Activated B cell treated with CpG ODN at 0.5 μM for 24 hours (primary cell): ENCODE measurements around the gene KIRREL3. TPM values are rescaled to one million over a fixed set of nuclear protein-coding genes. Genes with fewer than 3 reads are reported as not detected.

Experiments
- ATAC-seq: fragments of 200-7000 bp; cut with Tn5 transposase; one replicate; pipeline ENCODE4 v1.10.0; 2021; ENCODE audit warnings: low read depth, mild to moderate bottlenecking, moderate library complexity
- CTCF ChIA-PET: fragments of 350-600 bp; sonication (Branson Sonifier 250); formaldehyde crosslinking; loops from one replicate; lab custom pipeline; 2021; ENCODE audit warnings: antibody characterized with exemption; lab: Charles Lee
- POLR2A ChIA-PET: fragments of 350-600 bp; sonication (Branson Sonifier 250); formaldehyde crosslinking; loops from one replicate; lab custom pipeline; 2021; ENCODE audit warnings: antibody characterized with exemption; lab: Charles Lee
- DNase-seq: peaks from one replicate; pipeline ENCODE4 v3.0.0; 2022
- H3K27ac Mint-ChIP-seq: one replicate; pipeline ENCODE4 v1.8.0; 2020; ENCODE audit warnings: mixed read lengths
- H3K27me3 Mint-ChIP-seq: one replicate; pipeline ENCODE4 v1.8.0; 2021; ENCODE audit warnings: mixed read lengths
- H3K36me3 Mint-ChIP-seq: one replicate; pipeline ENCODE4 v1.8.0; 2021; ENCODE audit warnings: low read depth, mixed read lengths
- H3K4me1 Mint-ChIP-seq: one replicate; pipeline ENCODE4 v1.8.0; 2021; ENCODE audit warnings: mixed read lengths
- H3K4me3 Mint-ChIP-seq: one replicate; pipeline ENCODE4 v1.8.0; 2020; ENCODE audit warnings: mild to moderate bottlenecking, mixed read lengths
- H3K9me3 Mint-ChIP-seq: one replicate; pipeline ENCODE4 v1.8.0; 2020; ENCODE audit warnings: mixed read lengths
- intact Hi-C: fragments of 100-400 bp; cut with micrococcal nuclease; formaldehyde crosslinking; loops from one replicate; pipeline ENCODE4 v1.15.1; 2024
- total RNA-seq: library from RNA; stranded (reverse); gene quantifications from 2 replicates; pipeline ENCODE4 v1.2.3, GENCODE V29; 2022
- TF ChIP-seq, protein P1 (sequence below): fragments of 200-600 bp; IDR thresholded peaks from one replicate; pipeline ENCODE4 v1.8.0; 2022; ENCODE audit warnings: antibody characterized with exemption, mild to moderate bottlenecking

Gene KIRREL3
- total RNA-seq, 1 donor from 2014 or later, result not detected

DNA sequence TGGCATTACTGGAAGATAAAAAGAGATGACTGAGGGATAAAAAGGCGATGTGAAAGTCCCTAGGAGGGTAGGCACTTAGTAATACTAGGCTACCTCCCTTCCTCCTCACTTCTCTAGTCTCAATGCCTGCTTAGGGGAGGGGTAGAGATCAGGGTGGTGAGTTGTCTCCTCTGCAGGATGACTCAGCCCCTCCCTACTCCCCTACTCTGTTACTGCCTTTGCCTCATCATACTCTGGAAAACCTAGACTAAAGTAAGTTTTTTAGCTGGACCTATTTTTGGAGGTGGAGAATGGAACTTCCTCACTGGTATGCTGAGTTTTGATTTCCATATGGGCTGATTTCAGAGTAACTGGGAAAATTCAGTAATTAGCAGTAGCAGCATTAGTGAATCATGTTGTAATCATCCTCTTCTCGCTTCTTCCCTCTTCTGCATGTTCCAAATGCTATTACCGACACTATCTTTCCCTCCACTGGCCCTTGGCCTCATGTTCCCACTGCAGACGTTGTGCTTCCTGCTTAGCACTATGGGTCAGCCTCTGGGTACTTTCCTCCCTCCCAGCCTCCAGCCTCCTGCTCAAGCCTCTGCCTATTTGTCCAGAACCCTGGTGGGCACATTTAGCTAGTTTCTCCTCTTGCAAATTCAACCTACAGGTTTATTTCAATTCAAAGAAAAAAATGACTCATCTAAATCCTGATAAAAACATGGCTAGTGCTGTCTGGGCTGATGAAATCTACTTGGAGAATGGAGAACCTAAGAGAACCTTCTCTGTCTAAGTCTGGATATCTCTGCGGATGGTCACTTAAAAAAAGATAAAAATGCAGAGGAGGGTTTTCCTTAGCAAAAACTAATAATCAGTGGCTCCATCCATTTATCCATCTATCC is 363.4 kb downstream of the KIRREL3 start:
- Mint-ChIP-seq H3K9me3 (no peaks in the 10 kb centered on the region), H3K36me3 (no peaks in the 10 kb centered on the region), H3K4me1 (no peaks in the 10 kb centered on the region), H3K27me3 (peaks cover 10% of the 10 kb centered on the region), H3K4me3 (no peak overlapping the region), H3K27ac (no peak overlapping the region)
- POLR2A ChIA-PET, result no interaction called here
- DNase-seq, result no peak
- no peak for ATAC-seq
- intact Hi-C loops, result no loop called here
- TF ChIP-seq, protein P1, sequence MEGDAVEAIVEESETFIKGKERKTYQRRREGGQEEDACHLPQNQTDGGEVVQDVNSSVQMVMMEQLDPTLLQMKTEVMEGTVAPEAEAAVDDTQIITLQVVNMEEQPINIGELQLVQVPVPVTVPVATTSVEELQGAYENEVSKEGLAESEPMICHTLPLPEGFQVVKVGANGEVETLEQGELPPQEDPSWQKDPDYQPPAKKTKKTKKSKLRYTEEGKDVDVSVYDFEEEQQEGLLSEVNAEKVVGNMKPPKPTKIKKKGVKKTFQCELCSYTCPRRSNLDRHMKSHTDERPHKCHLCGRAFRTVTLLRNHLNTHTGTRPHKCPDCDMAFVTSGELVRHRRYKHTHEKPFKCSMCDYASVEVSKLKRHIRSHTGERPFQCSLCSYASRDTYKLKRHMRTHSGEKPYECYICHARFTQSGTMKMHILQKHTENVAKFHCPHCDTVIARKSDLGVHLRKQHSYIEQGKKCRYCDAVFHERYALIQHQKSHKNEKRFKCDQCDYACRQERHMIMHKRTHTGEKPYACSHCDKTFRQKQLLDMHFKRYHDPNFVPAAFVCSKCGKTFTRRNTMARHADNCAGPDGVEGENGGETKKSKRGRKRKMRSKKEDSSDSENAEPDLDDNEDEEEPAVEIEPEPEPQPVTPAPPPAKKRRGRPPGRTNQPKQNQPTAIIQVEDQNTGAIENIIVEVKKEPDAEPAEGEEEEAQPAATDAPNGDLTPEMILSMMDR, result no peak
- CTCF ChIA-PET, result no interaction called here

DNA sequence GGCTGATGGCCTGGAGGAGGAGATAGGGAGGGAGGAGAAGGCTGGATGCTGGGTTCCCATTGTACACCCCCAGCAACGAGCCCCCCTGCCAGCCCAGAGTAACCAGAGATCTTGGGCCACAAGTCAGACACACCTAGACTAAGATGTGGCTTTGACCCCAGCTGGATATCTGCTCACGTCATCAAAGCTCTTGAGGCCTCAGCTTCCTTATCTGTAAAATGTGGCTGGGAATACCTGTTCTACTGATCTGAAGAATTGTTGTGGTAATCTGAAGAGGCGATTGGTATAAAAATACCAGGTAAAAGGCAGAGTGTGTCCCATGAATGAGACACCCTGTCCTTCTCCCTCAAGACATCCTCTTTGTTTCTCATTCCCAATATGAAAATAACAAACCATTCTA is 365.1 kb downstream of the KIRREL3 start:
- no peak overlapping the region for H3K27ac Mint-ChIP-seq
- no peaks in the 10 kb centered on the region for H3K4me1 Mint-ChIP-seq
- POLR2A ChIA-PET, result no interaction called here
- no peaks in the 10 kb centered on the region for H3K9me3 Mint-ChIP-seq
- H3K4me3 Mint-ChIP-seq, result no peak overlapping the region
- no peak for DNase-seq
- TF ChIP-seq, protein P1, result no peak
- intact Hi-C loops, result no loop called here
- CTCF ChIA-PET, result no interaction called here
- ATAC-seq, result no peak
- H3K27me3 Mint-ChIP-seq, result peaks cover 10% of the 10 kb centered on the region
- H3K36me3 Mint-ChIP-seq, result no peaks in the 10 kb centered on the region

DNA sequence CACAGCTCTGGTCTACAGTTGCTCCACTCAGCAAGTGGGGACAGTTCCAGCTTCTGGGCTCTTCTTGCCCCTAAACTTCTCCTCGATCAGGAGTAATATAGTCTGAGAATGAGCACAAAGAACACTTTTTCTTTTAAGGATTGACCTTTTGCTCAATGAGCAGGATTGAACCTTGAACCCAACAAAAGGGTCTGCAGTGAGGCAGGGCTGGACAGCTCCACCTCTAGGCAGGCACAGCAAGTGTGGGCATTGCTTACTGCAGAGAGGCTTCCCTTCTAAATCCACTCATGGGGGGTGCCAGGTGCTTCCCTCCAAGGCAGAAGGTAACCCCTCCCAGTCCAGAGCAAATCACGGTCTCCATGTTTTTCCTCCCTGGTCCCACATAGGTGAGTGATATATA is 365.6 kb downstream of the KIRREL3 start:
- no peaks in the 10 kb centered on the region for H3K9me3 Mint-ChIP-seq
- TF ChIP-seq, protein P1, result no peak
- no peak overlapping the region for H3K27ac Mint-ChIP-seq
- H3K36me3 Mint-ChIP-seq, result no peaks in the 10 kb centered on the region
- no peak for ATAC-seq
- ChIA-PET POLR2A (no interaction called here), CTCF (no interaction called here)
- no peak for DNase-seq
- no peak overlapping the region for H3K4me3 Mint-ChIP-seq
- H3K27me3 Mint-ChIP-seq, result peaks cover 6% of the 10 kb centered on the region
- H3K4me1 Mint-ChIP-seq, result no peaks in the 10 kb centered on the region
- intact Hi-C loops, result no loop called here

DNA sequence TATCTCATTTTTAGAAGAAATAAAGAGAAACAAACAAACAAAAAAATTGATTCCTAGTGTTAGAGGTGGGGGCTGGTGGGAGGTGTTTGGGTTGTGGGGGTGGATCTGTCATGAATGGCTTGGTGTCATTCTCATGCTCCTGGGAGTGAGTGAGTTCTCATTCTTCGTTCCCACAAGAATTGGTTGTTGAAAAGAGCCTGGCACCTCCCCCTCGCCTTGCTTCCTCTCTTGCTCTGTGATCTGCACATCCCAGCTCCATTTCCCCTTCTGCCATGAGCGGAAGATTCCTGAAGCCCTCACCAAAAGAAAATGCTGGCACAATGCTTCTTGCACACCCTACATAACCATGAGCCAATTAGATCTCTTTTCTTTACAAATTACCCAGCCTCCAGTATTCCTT is 367.2 kb downstream of the KIRREL3 start:
- POLR2A ChIA-PET, result no interaction called here
- intact Hi-C loops, result no loop called here

More for the DNA sequence above, 367.2 kb downstream of the KIRREL3 start:
- ATAC-seq (no peak), DNase-seq (no peak)
- Mint-ChIP-seq H3K9me3 (no peaks in the 10 kb centered on the region), H3K4me1 (no peaks in the 10 kb centered on the region), H3K4me3 (no peak overlapping the region), H3K27me3 (peaks cover 6% of the 10 kb centered on the region), H3K36me3 (no peaks in the 10 kb centered on the region), H3K27ac (no peak overlapping the region)
- TF ChIP-seq, protein P1, result no peak
- CTCF ChIA-PET, result no interaction called here
